ENCODE data around the gene MAD1L1.
A peak's percentile ranks its signal among the peaks of the same experiment; 100 is the strongest.

Gene MAD1L1

DNA sequence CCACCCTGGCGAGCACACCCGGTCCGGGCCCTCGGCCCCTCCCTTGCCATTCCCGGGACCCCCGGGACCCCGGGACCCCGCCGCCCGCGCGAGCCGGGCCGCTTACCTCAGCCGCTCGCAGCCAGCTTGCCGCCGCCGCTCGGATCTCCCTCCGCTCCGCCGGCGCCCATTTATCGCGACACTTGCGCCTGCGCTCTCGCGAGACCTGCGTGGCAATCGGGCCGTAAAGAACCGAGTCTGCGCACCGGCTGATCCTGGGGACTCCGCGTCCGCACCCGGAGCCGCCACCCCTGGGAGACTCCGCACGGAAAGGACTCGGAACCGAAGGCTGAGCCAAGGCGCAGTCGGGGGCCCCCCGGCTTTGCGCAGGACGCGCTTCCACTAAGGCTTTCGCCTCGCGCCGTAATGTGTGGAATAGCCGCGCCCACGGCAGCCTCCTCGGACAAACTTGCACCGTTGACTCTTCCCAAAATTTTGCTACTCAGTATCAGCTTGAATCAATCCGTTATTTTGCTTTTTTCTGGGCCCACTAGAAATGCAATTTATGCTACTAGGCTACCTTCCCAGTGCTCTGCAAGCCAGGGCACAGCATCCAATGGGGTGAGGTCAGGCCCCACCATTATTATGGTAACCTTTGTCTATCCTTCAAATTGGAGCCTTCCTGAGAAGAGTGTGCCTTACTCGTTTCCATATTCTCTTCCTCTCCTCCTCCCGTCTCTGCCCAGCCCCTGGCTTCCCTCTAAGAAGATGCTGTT lies at the start of gene MAD1L1:
MAD1L1 (minus strand) TSS at position 180 of the 755 bp plus-strand sequence. CDS start 2,812 bp downstream, outside the sequence.
- peak; percentile 89 for DNase-seq (ENCODE audit: low spot score)
- no peaks in the 10 kb centered on the region for H3K27me3 ChIP-seq (ENCODE audit: insufficient read depth, poor library complexity, severe bottlenecking)
- TF ChIP-seq, protein P1, sequence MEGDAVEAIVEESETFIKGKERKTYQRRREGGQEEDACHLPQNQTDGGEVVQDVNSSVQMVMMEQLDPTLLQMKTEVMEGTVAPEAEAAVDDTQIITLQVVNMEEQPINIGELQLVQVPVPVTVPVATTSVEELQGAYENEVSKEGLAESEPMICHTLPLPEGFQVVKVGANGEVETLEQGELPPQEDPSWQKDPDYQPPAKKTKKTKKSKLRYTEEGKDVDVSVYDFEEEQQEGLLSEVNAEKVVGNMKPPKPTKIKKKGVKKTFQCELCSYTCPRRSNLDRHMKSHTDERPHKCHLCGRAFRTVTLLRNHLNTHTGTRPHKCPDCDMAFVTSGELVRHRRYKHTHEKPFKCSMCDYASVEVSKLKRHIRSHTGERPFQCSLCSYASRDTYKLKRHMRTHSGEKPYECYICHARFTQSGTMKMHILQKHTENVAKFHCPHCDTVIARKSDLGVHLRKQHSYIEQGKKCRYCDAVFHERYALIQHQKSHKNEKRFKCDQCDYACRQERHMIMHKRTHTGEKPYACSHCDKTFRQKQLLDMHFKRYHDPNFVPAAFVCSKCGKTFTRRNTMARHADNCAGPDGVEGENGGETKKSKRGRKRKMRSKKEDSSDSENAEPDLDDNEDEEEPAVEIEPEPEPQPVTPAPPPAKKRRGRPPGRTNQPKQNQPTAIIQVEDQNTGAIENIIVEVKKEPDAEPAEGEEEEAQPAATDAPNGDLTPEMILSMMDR (IDR thresholded peaks at IDR 0.05; ENCODE audit: poor library complexity, severe bottlenecking) = no peak
- H3K27ac ChIP-seq (ENCODE audit: poor library complexity, severe bottlenecking) = peak within 1 kb of the TSS; percentile 38
- peak; percentile 86 for ATAC-seq (ENCODE audit: low read depth)
- no peaks in the 10 kb centered on the region for H3K9me3 ChIP-seq (ENCODE audit: severe bottlenecking)
- peak within 1 kb of the TSS; percentile 76 for H3K4me3 ChIP-seq (ENCODE audit: severe bottlenecking)
- peaks cover 15% of the 10 kb centered on the region for H3K4me1 ChIP-seq (ENCODE audit: insufficient read depth, poor library complexity, severe bottlenecking)
- H3K36me3 ChIP-seq (ENCODE audit: low read depth) = peaks cover 47% of the 10 kb centered on the region

DNA sequence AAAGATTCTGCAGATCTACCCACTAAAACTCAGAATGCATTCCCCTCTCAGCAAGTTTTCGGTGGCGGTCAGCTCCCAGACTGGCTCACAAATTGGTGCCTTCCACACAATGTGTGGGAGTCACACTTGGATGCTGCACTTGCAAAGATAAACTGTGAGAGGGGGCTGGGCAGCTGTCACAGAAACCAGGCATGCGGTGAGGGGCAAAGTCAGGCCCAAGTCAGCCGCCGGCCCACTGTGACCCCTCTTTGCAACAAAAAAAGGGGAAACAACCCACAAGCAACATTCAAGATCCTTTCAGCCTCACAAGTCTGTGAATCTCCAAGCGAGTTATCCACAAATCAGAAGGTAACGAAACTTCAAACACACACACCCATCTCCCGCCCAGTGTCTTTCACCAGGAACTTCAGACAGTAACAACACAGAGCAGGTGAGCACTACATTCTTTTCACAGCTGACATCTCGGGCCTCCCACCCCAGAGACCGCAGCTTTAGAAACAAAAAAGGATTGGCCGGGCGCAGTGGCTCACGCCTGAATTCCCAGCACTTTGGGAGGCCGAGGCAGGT lies 49.5 kb upstream of the MAD1L1 start:
- H3K4me3 ChIP-seq (ENCODE audit: severe bottlenecking) = no peak overlapping the region
- ATAC-seq (ENCODE audit: low read depth) (no peak), DNase-seq (ENCODE audit: low spot score) (no peak)
- H3K36me3 ChIP-seq (ENCODE audit: low read depth) = no peaks in the 10 kb centered on the region
- H3K27me3 ChIP-seq (ENCODE audit: insufficient read depth, poor library complexity, severe bottlenecking) = no peaks in the 10 kb centered on the region
- TF ChIP-seq, protein P1 (IDR thresholded peaks at IDR 0.05; ENCODE audit: poor library complexity, severe bottlenecking) = no peak
- H3K9me3 ChIP-seq (ENCODE audit: severe bottlenecking) = no peaks in the 10 kb centered on the region
- H3K4me1 ChIP-seq (ENCODE audit: insufficient read depth, poor library complexity, severe bottlenecking) = no peaks in the 10 kb centered on the region
- H3K27ac ChIP-seq (ENCODE audit: poor library complexity, severe bottlenecking) = no peak overlapping the region

DNA sequence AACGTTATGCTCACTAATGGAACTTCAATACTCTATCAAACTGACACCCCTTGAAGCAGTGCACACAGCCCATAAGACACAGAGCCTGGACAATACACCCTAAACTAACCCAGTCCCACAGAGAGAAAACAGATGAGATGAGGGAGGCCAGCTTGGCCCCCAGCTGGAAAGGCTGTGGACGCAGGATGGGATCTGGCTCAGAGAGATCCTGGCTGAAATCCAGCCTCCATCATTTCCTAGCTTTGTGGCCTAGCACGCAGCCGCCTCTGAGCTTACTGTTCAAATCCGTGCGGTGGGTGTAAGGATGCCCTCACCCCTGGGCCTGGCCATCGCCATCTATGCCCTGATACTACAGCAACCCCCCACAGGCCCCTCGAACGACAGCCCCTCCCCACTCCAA lies 48.8 kb upstream of the MAD1L1 start:
- ATAC-seq (ENCODE audit: low read depth) (no peak), DNase-seq (ENCODE audit: low spot score) (no peak)
- no peak overlapping the region for H3K4me3 ChIP-seq (ENCODE audit: severe bottlenecking)
- no peak overlapping the region for H3K27ac ChIP-seq (ENCODE audit: poor library complexity, severe bottlenecking)
- H3K4me1 ChIP-seq (ENCODE audit: insufficient read depth, poor library complexity, severe bottlenecking) = no peaks in the 10 kb centered on the region
- no peaks in the 10 kb centered on the region for H3K27me3 ChIP-seq (ENCODE audit: insufficient read depth, poor library complexity, severe bottlenecking)
- H3K9me3 ChIP-seq (ENCODE audit: severe bottlenecking) = no peaks in the 10 kb centered on the region
- TF ChIP-seq, protein P1 (IDR thresholded peaks at IDR 0.05; ENCODE audit: poor library complexity, severe bottlenecking) = no peak
- H3K36me3 ChIP-seq (ENCODE audit: low read depth) = no peaks in the 10 kb centered on the region

DNA sequence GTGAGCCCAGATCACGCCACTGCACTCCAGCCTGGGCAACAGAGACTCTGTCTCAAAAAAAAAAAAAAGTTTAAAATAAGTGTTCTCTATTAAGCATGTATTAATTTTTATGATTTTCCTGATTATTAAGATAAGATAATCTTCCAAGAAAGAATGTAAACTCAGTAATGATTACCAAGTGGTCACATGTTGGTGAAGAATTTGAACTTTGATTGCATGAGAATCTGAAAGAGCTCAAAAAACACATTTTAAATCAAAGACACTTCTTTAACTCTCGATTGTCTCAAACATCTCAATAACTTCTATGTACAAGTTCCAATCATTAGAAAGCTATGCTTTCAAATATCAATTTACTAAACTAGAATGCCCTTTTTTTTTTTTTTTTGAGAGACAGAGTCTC lies 47.7 kb upstream of the MAD1L1 start:
- TF ChIP-seq, protein P1 (IDR thresholded peaks at IDR 0.05; ENCODE audit: poor library complexity, severe bottlenecking) = no peak
- no peak for DNase-seq (ENCODE audit: low spot score)
- no peaks in the 10 kb centered on the region for H3K9me3 ChIP-seq (ENCODE audit: severe bottlenecking)
- no peaks in the 10 kb centered on the region for H3K36me3 ChIP-seq (ENCODE audit: low read depth)
- no peak overlapping the region for H3K27ac ChIP-seq (ENCODE audit: poor library complexity, severe bottlenecking)
- ATAC-seq (ENCODE audit: low read depth) = no peak
- H3K4me3 ChIP-seq (ENCODE audit: severe bottlenecking) = no peak overlapping the region
- H3K4me1 ChIP-seq (ENCODE audit: insufficient read depth, poor library complexity, severe bottlenecking) = no peaks in the 10 kb centered on the region
- no peaks in the 10 kb centered on the region for H3K27me3 ChIP-seq (ENCODE audit: insufficient read depth, poor library complexity, severe bottlenecking)

DNA sequence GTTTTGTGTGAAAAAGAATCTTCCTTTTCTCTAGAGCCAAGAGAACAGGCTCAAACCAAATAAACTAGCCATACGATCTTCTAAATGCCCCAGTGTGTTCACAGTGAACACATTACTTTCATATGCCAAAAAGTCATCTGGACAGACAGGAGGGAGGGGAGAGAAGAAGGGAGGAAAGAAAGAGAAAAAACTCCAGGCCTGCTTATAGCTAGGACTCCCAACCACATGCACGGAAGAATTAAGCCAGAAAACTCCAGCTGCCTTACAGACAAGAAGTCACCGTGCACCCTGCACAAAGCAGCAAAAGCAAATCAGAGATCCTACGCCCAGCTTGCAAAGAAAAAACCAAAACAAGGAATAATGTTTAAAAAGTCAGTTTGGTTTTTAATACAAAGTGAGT lies 47.2 kb upstream of the MAD1L1 start:
- H3K27me3 ChIP-seq (ENCODE audit: insufficient read depth, poor library complexity, severe bottlenecking) = no peaks in the 10 kb centered on the region
- no peak overlapping the region for H3K4me3 ChIP-seq (ENCODE audit: severe bottlenecking)
- no peaks in the 10 kb centered on the region for H3K9me3 ChIP-seq (ENCODE audit: severe bottlenecking)
- DNase-seq (ENCODE audit: low spot score) (no peak), ATAC-seq (ENCODE audit: low read depth) (no peak)
- no peaks in the 10 kb centered on the region; the same call in 1 of the 2 replicates for H3K36me3 ChIP-seq (ENCODE audit: low read depth)
- no peaks in the 10 kb centered on the region for H3K4me1 ChIP-seq (ENCODE audit: insufficient read depth, poor library complexity, severe bottlenecking)
- H3K27ac ChIP-seq (ENCODE audit: poor library complexity, severe bottlenecking) = no peak overlapping the region
- TF ChIP-seq, protein P1 (IDR thresholded peaks at IDR 0.05; ENCODE audit: poor library complexity, severe bottlenecking) = no peak

Data from RWPE2 (cell line).